GM19397 (cell line): Measurements from ENCODE around the gene TMEM60.
"Not testable (repeated sequence)": the region's sequence is repeated elsewhere in the genome, so short reads cannot be mapped to it uniquely, and the experiment has no call there.

ENCODE experiments used
- ATAC-seq: cut with Tn5 transposase; IDR thresholded peaks from one replicate; pipeline ENCODE4 v1.9.1; 2021; ENCODE audit warnings: mild to moderate bottlenecking, moderate library complexity; ENCODE audit not compliant: unreplicated experiment

TMEM60 gene

GRCh38 chr7:77798394-77799077 lies at the start of gene TMEM60, which contains the start of gene PHTF2:
TSS of gene TMEM60 (minus strand) at chr7:77798434. CDS start at chr7:77794373, 4,061 bp downstream.
TSS of gene PHTF2 (plus strand) at chr7:77798773.
- peak; percentile 89 for ATAC-seq

- ATAC-seq = no peak
These were observed 48.3 kb upstream of the TMEM60 start for GRCh38 chr7:77846317-77847092.

GRCh38 chr7:77843194-77843593 lies 45.0 kb upstream of the TMEM60 start:
- ATAC-seq = no peak

- ATAC-seq = no peak
These were observed 41.7 kb upstream of the TMEM60 start for GRCh38 chr7:77839919-77840318.

GRCh38 chr7:77838929-77839491 lies 40.8 kb upstream of the TMEM60 start:
- ATAC-seq = no peak

- no peak for ATAC-seq
These were observed 39.7 kb upstream of the TMEM60 start for GRCh38 chr7:77837966-77838365.

- no peak for ATAC-seq
These were observed 39.0 kb upstream of the TMEM60 start for GRCh38 chr7:77837275-77837674.

- ATAC-seq = not testable (repeated sequence)
These were observed 38.2 kb upstream of the TMEM60 start for GRCh38 chr7:77836425-77836824.

- ATAC-seq = no peak
These were observed 34.9 kb upstream of the TMEM60 start for GRCh38 chr7:77833136-77833535.

GRCh38 chr7:77831953-77832352 lies 33.7 kb upstream of the TMEM60 start:
- ATAC-seq = no peak

GRCh38 chr7:77831481-77831880 lies 33.2 kb upstream of the TMEM60 start:
- ATAC-seq = no peak

GRCh38 chr7:77830649-77831355 lies 32.6 kb upstream of the TMEM60 start:
- ATAC-seq = no peak

GRCh38 chr7:77827999-77828398 lies 29.8 kb upstream of the TMEM60 start:
- ATAC-seq = no peak

GRCh38 chr7:77826300-77826699 lies 28.1 kb upstream of the TMEM60 start:
- no peak for ATAC-seq

- no peak for ATAC-seq
These were observed 26.9 kb upstream of the TMEM60 start for GRCh38 chr7:77825131-77825530.

GRCh38 chr7:77824636-77825035 lies 26.4 kb upstream of the TMEM60 start:
- no peak for ATAC-seq

GRCh38 chr7:77823787-77824186 lies 25.6 kb upstream of the TMEM60 start:
- ATAC-seq = no peak

- no peak for ATAC-seq
These were observed 24.0 kb upstream of the TMEM60 start for GRCh38 chr7:77822269-77822668.

- ATAC-seq = no peak
These were observed 22.7 kb upstream of the TMEM60 start for GRCh38 chr7:77820967-77821366.

GRCh38 chr7:77819021-77819420 lies 20.8 kb upstream of the TMEM60 start:
- no peak for ATAC-seq

- no peak for ATAC-seq
These were observed 14.9 kb upstream of the TMEM60 start for GRCh38 chr7:77813180-77813579.
